Thoracic aorta (tissue), 2 donors: ENCODE results near the gene CORIN. TPM values are rescaled to one million over a fixed set of nuclear protein-coding genes. Genes with fewer than 3 reads are reported as not detected.

ENCODE experiments used
- ATAC-seq: fragments of 150-250 bp; one replicate; pipeline ENCODE4 v1.8.0; 2017; ENCODE audit warnings: low read depth; ENCODE audit not compliant: insufficient number of reproducible peaks, low FRiP score
- DNase-seq: peaks from one replicate; pipeline ENCODE4 v3.0.0-alpha.2; 2020; ENCODE audit warnings: low spot score
- H3K27ac ChIP-seq, 2 donors: fragments of 200-600 bp; sonication (generic); 1 replicate in 1 of 2; 2 replicates in 1 of 2; pipeline ENCODE4 v1.5.1; 2016; ENCODE audit warnings: mild to moderate bottlenecking in 2 of 2, moderate library complexity in 2 of 2
- H3K27me3 ChIP-seq: fragments of 200-600 bp; sonication (generic); replicated peaks from 2 replicates; pipeline ENCODE4 v1.6.0; 2016; ENCODE audit warnings: mild to moderate bottlenecking; ENCODE audit not compliant: insufficient read depth
- H3K36me3 ChIP-seq: fragments of 200-600 bp; sonication (generic); one replicate; pipeline ENCODE4 v1.5.1; 2016
- H3K4me1 ChIP-seq, 2 donors: fragments of 200-600 bp; sonication (generic); 1 replicate in 1 of 2; 2 replicates in 1 of 2; pipeline versions ENCODE4 v1.5.1 to v1.6.0; 2016; ENCODE audit warnings: low read depth in 2 of 2, mild to moderate bottlenecking in 1 of 2; ENCODE audit not compliant: control insufficient read depth in 1 of 2
- H3K4me3 ChIP-seq: fragments of 200-600 bp; sonication (generic); 2 replicates; pipeline ENCODE4 v1.5.1; 2016; ENCODE audit warnings: mild to moderate bottlenecking
- H3K9me3 ChIP-seq: fragments of 200-600 bp; sonication (generic); 2 replicates; pipeline ENCODE4 v1.5.1; 2016
- total RNA-seq, 2 donors: library from RNA; depleted of rRNA; stranded (reverse); fragments of >200 nt; gene quantifications; one replicate each; pipeline versions ENCODE4 v1.1.0 to v1.2.3, GENCODE V29; 2016
- TF ChIP-seq, protein P1 (sequence below): fragments of 200-600 bp; sonication (generic); IDR thresholded peaks from one replicate; pipeline ENCODE4 v1.5.1; 2019; ENCODE audit warnings: antibody characterized with exemption

CORIN gene
- total RNA-seq, 2 donors from 2014 or later, result 0.63 to 1.9 TPM

DNA sequence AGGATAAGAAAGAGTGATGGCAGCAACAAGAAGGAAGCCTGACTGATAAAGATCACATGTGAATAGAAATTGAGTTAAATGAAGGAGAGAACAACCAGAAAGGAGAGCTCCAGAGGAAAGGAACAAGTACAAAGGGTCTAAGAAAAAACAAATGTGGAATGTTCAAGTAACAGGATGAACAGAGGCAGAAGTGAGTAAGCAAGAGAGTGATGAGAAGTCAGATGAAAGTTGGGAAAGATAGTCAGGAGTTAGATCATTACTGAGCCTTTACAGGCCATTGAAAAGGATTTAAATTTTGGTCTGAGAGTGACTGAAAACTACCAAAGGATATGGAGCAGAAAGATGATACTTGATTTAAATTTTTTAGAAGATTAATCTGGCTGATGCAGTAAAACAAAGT, 38.4 kb upstream of the CORIN start:
- Histone ChIP-seq H3K4me3 (no peak overlapping the region), H3K9me3 (peaks cover 4% of the 10 kb centered on the region), H3K36me3 (peaks cover 39% of the 10 kb centered on the region), H3K4me1 (no peaks in the 10 kb centered on the region), H3K27me3 (no peaks in the 10 kb centered on the region), H3K27ac (no peak overlapping the region)
- DNase-seq (no peak), ATAC-seq (no peak)
- TF ChIP-seq, protein P1, sequence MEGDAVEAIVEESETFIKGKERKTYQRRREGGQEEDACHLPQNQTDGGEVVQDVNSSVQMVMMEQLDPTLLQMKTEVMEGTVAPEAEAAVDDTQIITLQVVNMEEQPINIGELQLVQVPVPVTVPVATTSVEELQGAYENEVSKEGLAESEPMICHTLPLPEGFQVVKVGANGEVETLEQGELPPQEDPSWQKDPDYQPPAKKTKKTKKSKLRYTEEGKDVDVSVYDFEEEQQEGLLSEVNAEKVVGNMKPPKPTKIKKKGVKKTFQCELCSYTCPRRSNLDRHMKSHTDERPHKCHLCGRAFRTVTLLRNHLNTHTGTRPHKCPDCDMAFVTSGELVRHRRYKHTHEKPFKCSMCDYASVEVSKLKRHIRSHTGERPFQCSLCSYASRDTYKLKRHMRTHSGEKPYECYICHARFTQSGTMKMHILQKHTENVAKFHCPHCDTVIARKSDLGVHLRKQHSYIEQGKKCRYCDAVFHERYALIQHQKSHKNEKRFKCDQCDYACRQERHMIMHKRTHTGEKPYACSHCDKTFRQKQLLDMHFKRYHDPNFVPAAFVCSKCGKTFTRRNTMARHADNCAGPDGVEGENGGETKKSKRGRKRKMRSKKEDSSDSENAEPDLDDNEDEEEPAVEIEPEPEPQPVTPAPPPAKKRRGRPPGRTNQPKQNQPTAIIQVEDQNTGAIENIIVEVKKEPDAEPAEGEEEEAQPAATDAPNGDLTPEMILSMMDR, result no peak

DNA sequence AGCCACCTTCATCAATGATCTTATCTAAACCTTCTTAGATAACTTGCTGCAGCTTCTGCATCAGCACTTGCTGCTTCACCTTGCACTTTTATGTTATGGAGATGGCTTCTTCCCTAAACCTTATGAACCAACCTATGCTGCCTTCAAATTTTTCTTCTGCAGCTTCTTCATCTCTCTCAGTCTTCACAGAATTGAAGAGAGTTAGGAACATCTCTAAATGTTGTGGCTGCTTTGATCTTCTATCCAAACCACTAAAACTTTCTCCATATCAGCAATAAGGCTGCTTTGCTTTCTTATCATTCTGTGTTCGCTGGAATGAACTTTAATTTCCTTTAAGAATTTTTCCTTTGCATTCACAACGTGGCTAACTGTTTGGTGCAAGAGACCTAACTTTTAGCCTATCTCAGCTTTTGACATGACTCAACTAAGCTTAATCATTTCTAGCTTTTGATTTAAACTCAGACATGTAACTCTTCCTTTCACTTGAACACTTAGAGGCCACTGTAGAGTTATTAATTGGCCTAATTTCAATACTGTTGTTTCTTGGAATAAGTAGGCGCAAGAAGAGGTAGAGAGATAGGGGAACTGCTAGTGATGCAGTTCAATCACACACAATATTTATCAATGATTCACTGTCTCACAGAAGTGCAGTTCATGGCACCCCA, 36.1 kb upstream of the CORIN start:
- peaks cover 4% of the 10 kb centered on the region for H3K9me3 ChIP-seq
- H3K27ac ChIP-seq, result no peak overlapping the region
- no peak overlapping the region for H3K4me3 ChIP-seq
- DNase-seq (no peak), ATAC-seq (no peak)
- TF ChIP-seq, protein P1, result no peak
- H3K36me3 ChIP-seq, result peaks cover 36% of the 10 kb centered on the region
- H3K4me1 ChIP-seq, result no peaks in the 10 kb centered on the region
- no peaks in the 10 kb centered on the region for H3K27me3 ChIP-seq

DNA sequence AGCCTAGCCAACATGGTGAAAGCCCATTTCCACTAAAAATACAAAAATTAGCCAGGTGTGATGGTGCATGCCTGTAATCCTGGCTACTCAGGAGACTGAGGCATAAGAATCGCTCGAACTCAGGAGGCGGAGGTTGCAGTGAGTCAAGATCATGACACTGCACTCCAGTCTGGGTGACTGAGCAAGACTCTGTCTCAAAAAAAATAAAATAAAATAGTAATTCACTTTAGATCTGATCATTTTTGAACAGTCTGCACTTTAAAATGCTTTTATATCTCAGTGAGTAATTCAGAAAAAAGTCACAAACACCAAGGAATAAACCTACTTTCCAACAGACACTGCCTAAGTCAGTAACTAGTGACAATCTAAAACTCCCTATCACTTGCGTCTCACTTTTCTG, 25.6 kb upstream of the CORIN start:
- H3K9me3 ChIP-seq, result no peaks in the 10 kb centered on the region
- no peak for ATAC-seq
- TF ChIP-seq, protein P1, result no peak

DNA sequence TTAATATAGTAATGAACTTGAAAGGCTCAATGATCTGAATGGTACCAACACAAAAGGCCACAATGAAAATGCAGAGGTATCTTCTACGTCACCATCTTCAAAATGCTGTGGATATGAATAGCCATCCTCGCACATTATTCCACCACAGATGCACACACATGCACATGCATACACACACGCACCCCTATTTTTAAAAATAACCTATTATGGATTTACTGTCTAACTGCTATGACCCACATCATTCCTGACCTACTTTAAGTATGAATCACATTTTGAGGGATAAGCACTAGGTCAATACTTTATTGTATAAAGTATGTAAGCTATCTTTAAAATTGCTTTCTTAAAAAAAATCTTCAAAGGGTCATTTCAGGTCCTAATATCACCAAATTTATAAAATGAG, 24.4 kb upstream of the CORIN start:
- H3K27ac ChIP-seq, result no peak overlapping the region
- DNase-seq (no peak), ATAC-seq (no peak)
- no peak overlapping the region for H3K4me3 ChIP-seq
- H3K4me1 ChIP-seq, result no peaks in the 10 kb centered on the region
- no peaks in the 10 kb centered on the region for H3K36me3 ChIP-seq
- TF ChIP-seq, protein P1, result no peak
- no peaks in the 10 kb centered on the region for H3K27me3 ChIP-seq
- H3K9me3 ChIP-seq, result no peaks in the 10 kb centered on the region

More for the DNA sequence above, 25.6 kb upstream of the CORIN start:
- no peaks in the 10 kb centered on the region for H3K36me3 ChIP-seq
- no peak overlapping the region for H3K27ac ChIP-seq
- H3K4me3 ChIP-seq, result no peak overlapping the region
- H3K27me3 ChIP-seq, result no peaks in the 10 kb centered on the region
- DNase-seq, result no peak
- H3K4me1 ChIP-seq, result no peaks in the 10 kb centered on the region

DNA sequence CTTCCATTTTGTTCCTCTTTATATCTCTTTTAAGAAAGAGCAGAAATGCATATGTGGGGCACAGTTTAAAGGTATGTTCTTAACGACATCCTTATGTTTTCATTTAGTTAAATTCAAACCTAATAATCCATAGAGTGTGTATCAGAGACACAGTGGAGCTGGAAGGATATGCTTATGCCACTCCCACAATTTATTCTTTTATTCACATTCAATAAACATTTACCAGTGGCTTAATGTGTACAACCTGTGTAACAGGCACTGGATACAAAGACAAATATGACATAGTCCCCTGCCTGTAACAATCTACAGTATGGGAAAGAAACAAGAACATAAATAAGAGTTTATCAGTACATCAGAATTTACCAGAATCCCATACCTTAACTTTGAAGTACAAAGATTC, 22.4 kb upstream of the CORIN start:
- H3K36me3 ChIP-seq, result no peaks in the 10 kb centered on the region
- H3K27me3 ChIP-seq, result no peaks in the 10 kb centered on the region
- TF ChIP-seq, protein P1, result no peak
- ATAC-seq (no peak), DNase-seq (no peak)
- no peak overlapping the region for H3K4me3 ChIP-seq
- no peaks in the 10 kb centered on the region for H3K9me3 ChIP-seq
- no peak overlapping the region for H3K27ac ChIP-seq
- H3K4me1 ChIP-seq, result no peaks in the 10 kb centered on the region
